ENCODE results near the gene OR2AE1.

- TF ChIP-seq POLR2AphosphoS5 (IDR thresholded peaks at IDR 0.05) (no peak), CTCF (IDR thresholded peaks at IDR 0.05) (no peak), EP300 (IDR thresholded peaks at IDR 0.05) (no peak)
Measured at GRCh38 chr7:99860281-99861127, 16.3 kb downstream of the OR2AE1 start.
